GM18909 (cell line): Measurements from ENCODE around the gene CLCA2.

Source experiments
- ATAC-seq: cut with Tn5 transposase; IDR thresholded peaks from one replicate; pipeline ENCODE4 v1.9.1; 2021; ENCODE audit warnings: mild to moderate bottlenecking; ENCODE audit not compliant: unreplicated experiment, poor library complexity

The CLCA2 gene, protein sequence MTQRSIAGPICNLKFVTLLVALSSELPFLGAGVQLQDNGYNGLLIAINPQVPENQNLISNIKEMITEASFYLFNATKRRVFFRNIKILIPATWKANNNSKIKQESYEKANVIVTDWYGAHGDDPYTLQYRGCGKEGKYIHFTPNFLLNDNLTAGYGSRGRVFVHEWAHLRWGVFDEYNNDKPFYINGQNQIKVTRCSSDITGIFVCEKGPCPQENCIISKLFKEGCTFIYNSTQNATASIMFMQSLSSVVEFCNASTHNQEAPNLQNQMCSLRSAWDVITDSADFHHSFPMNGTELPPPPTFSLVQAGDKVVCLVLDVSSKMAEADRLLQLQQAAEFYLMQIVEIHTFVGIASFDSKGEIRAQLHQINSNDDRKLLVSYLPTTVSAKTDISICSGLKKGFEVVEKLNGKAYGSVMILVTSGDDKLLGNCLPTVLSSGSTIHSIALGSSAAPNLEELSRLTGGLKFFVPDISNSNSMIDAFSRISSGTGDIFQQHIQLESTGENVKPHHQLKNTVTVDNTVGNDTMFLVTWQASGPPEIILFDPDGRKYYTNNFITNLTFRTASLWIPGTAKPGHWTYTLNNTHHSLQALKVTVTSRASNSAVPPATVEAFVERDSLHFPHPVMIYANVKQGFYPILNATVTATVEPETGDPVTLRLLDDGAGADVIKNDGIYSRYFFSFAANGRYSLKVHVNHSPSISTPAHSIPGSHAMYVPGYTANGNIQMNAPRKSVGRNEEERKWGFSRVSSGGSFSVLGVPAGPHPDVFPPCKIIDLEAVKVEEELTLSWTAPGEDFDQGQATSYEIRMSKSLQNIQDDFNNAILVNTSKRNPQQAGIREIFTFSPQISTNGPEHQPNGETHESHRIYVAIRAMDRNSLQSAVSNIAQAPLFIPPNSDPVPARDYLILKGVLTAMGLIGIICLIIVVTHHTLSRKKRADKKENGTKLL

DNA sequence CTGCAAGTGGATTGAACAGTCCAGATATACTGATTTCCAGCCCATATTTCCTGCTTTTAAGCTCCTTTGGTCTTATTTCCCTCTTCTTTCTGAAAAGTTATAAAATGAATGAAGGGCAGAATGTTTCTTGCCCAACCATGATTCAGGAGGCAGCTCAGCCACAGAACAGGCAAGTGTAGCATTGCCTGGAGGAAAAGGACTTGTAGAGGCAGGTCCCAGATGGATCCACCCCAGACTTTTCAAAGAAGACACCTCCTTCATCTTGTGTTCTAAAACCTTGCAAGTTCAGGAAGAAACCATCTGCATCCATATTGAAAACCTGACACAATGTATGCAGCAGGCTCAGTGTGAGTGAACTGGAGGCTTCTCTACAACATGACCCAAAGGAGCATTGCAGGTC, at the start of gene CLCA2:
CLCA2 (plus strand) TSS at position 299 of the 400 bp plus-strand sequence; CDS start at position 376, 77 bp downstream.
- no peak for ATAC-seq

DNA sequence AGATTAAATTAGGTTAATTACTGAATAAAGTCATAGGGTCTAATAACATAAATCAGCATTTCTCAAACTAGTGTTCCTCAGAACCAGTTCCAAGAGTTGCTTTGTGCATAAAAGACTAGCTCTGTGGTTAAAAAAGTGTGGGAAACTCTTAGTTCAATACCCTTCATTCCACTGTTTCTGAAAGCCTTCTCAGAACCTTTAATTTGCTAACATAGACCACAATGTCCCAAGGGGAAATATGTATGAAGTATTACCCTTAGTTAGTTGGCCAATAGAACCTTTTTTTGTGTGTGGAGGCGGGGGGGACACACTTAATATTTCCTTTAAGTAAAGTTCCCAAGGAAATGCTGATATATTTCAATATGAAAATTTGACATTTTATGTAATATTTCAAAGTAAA, 48.3 kb upstream of the CLCA2 start:
- ATAC-seq = no peak

DNA sequence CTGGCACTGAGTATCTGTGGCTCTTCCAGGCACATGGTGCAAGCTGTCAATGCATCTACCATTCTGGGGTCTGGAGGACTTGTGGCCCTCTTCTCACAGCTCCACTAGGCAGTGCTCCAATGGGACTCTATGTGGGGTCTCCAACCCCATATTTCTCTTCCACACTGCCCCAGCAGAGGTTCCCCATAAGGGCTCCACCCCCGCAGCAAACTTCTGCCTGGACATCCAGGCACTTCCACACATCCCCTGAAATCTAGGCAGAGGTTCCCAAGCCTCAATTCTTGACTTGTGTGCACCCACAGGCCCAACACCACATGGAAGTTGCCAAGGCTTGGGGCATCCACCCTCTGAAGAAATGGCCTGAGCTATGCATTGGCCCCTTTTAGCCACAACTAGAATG, 46.6 kb upstream of the CLCA2 start:
- no peak for ATAC-seq

DNA sequence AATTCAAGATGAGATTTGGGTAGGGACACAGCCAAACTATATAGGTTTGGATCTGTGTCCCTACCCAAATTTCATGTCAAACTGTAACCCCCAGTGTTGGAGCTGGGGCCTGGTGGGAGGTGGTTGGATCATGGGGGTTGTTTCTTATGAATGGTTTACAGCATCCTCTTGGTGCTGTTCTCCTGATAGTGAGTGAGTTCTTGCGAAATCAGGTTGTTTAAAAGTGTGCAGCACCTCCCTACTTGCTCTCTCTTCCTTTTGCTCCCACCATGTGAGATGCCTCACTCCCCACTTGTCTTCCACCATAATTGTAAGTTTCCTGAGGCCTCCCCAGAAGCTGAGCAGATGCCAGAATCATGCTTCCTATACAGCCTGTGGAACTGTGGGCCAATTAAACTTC, 45.2 kb upstream of the CLCA2 start:
- ATAC-seq = no peak

DNA sequence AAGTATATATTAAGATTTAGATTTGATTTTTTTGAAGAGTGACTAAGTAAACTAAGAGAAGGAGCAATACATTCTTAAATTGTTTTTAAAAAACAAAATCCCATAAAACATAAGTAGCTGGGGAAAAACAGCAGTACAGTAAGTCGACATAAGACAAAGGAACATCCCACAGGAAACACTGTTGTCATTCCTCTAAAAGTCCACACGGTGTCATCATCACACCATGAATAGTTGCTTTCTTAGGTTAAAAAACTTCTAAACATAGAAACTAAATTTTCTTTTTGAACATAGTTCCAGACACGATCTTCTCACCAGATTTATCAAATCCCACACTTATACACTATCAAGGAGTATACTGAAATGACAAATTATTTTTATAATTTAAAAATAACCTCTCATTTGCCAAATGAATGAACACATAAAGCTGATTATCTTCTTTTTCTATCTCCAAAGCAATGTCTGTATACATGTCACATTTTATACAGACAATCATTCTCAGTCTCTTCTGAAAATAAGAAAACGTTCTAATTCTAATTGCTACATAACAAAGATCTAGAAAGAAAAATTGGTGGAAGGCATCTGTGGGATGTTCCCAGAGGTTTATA, 43.6 kb upstream of the CLCA2 start:
- ATAC-seq = peak; percentile 83

DNA sequence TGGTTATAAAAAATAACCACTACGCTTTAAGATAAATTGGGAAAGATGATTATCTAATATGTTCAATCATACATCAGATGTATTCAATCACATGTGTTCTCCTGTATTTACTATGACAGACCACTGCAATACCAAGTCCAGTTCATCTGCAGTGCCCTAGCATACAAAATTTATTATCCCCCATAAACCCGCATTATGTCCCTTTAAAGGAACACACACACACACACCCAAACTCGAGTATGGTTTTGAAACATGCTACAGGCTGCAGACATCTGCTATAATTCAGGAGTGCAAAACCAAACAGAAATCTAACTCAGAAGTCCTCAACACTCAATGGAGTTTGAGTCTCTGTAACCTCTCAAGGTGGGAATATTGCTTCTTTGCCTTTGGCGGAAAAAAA, 42.7 kb upstream of the CLCA2 start:
- ATAC-seq = no peak

DNA sequence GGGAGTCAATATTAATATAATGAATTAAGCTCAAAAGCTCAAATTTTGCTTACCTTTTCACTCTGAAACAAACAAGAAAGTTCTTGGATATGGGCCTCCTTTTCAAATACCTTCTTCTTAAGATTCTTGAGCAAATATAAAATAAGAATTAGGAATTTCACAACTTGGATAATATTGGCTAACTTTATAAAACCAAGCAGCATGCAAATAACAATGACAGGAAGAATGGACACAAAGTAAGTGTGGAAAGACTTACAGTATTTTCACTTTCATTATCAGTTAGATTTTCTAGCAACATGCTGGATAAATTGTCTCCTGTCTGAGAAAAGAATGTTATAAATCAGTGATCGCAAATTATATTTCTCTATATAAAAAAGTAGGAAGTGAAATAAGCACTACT, 41.1 kb upstream of the CLCA2 start:
- ATAC-seq = peak; percentile 65

DNA sequence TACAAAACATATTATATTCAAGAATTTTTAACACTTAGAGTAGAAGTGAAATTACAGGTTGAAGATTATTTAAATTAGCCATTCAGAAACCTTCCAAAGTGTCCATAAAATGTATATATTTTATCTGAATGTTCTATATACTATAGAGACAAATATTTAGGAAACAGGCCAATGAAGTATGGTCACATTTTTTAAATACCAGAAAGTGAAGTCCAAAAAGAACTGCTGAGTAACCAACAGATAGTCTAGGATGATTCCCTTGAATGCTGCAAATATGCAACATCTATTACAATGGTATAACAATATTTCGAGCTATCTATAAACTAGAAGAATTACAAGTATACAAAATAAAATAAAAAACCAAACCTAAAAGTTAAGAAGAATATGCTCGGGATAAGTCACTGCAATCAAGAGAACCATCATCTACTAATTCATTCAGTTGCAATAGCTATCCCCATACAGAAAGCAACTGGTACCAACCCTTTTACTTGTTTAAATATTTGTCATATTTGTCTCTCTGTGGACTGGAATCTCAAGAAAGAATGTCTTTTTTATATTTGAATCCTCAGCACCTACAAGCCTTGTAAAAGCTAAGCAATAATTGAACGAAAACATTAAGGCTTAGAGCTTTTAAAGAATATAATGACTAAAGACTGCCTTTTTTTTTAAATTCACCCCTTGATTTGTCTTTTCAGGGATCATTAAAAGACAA, 35.9 kb upstream of the CLCA2 start:
- no peak for ATAC-seq

DNA sequence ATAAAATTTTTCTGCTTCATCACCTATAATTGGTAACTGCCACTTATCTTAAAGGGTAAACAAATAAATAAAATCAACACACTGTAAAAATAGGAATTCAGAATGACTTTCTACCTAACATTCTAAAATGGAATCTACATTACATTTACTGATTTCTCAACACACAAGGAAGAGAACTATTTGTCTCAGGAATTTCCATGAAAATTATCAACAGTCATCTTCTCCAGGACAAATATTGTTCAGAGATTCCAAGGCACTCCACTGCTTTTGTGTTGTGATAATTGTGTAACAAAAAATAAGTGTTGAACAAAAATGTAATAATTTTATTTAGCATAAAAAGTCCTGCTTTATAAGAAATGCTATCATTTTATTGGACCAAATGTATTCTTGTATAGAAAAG, 35.2 kb upstream of the CLCA2 start:
- no peak for ATAC-seq

DNA sequence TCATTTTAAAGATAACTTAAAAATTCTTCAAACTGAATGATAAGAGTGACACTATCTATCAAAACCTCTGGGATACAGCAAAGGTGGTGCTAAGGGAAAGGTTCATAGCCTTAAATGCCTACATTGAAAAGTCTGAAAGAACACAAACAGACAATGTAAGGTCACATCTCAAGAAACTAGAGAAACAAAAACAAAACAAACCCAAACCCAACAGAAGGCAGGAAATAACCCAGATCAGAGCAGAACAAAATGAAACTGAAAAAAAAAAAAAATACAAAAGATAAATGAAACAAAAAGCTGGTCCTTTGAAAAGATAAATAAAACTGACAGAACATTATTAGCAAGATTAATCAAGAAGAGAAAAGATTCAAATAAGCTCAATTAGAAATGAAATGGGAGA, 34.7 kb upstream of the CLCA2 start:
- ATAC-seq = peak; percentile 85

DNA sequence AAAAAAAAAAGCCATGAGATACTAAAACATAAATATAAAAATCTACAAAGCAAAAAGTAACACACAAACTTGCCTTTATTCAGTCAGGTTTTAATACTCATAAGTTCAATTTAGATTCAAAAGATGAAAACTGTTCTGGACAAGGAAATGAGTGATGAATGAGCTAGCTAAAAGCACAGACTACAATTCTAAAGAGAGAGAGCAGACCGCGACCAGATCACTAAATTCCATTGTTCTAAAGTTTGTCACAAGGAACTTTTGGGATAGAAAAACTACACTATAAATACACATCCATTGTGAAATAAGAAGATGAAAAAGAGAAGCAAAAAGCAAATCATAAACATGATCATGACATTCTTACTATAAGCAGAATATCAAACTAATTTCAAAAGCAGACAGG, 29.6 kb upstream of the CLCA2 start:
- ATAC-seq = no peak

DNA sequence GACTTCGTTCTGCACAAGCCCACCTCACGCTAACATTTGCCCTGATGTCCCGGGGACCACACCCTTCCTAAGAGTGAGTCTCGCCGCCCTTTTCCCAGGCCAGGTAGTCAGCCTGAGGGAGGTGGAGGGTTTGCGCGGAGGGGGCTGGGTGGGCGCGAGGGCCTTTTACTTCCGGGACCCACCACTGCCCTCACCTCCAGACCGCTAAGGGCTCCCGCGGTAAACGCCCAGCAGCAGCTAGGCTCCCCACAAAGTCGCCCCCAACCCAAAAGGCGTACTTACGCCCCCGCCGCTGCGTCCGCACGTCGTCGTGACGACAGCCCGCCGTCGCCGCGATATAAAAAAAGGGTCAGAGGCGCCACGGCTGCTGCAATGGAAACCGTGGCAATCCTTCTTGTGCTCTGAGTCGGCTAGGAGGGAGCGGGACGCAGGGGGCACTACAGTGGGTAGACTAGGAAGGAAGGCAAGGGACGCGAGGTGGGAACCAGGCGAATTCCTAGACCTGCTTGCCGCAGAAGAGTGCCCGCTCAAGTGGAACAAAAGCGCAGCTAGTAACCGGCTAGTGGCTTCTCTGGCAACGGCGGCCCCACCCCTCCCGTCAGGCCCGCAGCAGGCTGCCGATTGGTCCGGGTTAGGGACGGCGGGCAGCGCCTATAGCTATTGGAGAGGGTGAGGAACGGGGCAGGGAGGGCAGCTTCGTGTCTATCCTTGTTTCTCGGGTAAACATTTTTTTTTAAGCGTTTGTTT, 28.0 kb upstream of the CLCA2 start, which contains the start of gene ODF2L:
ODF2L (minus strand) TSS at position 573 of the 747 bp plus-strand sequence. CDS start 9,296 bp downstream, outside the sequence.
- ATAC-seq = peak; percentile 100

DNA sequence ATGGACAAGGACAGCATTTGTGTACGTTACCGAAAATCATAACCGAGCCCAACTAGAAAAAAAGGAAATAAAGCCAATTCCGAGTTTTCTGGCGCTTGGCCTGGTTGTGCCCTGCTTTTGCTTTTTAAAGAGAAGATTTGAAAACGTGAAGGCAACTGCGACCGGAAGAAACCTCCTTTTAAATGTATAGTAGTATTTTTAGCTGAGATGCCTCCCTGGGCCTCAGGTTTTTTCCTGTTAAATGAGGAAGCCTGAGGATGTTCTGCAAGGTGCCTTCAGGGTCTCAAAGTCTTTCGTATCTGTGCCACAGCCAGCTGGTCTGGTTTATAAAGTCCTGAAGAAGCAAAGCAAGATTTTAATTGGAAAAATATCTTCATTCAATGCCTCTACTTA, 27.5 kb upstream of the CLCA2 start:
- ATAC-seq = peak; percentile 29

DNA sequence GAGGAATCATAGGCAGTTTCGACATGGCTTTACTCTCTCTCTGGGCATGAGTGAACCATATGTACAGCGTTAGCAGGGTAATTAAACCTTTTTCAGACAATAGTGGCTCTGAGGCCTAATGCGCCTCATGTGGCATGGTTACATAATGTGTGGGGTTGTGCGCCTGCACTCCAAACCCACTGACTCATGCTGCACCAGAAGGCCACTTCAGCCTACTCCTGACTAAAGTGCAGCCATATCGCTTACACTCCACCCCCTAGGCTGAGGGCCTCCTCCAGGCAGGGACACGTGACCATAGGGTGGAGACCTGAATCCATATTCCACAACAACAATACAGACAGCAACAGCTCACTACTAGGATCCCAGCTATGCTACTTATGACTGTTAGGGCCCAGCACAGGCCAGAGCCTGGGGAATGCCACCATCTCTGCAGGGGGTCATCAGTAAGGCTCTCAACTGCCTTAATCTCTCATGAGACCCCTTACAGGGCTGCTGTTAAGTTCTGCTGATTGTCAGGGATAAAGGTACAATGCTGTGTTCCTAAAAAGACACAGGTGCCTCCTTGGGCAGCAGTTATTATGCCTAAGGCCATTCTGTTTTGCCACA, 14.5 kb upstream of the CLCA2 start:
- no peak for ATAC-seq

DNA sequence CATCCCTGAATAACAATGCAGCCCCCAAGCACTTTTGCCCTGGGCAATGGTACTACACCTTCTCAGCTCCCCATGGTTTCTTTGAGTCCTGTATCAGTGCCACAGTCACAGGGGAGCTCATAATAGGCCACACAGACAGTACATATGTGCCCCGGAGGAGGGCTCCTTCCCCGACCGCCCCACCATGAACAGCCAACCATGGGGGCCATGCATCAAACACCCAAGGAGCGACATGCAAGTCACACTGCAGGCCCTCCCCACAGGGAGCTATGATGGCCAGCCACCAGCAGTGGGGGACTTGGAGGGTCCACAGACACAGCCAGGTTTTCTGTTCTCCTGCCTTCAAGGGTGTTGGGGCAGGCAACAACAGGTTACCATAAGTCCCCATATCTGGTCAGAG, 13.1 kb upstream of the CLCA2 start:
- no peak for ATAC-seq

DNA sequence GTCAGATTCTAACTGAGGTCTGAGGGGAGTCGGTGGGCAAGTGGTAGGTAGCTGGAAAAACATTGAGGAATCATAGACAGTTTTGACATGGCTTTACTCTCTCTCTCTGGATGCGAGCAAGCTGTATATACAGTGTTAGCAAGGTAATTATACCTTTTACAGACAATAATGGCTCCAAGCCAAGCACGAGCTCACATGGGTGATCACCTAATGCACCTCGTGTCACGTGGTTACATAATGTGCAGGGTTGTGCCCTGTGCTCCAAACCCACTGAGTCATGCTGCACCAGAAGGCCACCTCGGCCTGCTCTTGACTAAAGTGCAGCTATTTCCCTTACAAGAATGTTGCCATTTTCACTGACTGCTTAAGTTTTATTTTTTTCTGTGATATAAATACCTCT, 7.6 kb upstream of the CLCA2 start:
- ATAC-seq = no peak

DNA sequence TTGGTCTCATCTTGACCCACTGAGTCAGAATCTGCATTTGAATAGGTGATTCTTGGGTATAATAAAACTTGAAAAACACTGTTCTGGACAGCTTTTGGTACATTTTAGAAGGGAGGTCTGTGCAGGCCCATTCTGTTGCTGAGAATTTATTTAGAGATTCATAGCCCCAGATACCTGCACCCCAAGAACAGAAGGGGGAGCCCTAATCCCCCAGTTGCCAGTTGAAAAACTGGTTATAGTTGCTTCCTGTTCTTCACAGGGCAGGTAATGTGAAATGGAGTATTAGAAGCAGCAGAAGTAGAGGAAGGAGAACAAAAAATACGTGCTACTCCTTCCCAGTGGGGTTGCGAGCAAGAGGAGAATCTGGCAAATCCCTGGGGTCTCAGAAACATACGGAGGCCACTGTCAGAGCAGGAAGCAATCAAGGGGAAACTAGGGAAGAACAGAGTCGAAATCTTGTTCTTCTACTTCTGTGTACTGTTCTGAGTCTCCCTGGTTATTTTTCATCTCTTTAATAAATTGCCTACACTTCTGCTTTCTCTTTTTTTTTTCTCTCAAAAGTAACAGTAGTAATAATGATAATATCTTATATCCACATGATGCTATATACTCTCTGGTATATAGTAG, 4.6 kb upstream of the CLCA2 start:
- ATAC-seq = peak; percentile 93

DNA sequence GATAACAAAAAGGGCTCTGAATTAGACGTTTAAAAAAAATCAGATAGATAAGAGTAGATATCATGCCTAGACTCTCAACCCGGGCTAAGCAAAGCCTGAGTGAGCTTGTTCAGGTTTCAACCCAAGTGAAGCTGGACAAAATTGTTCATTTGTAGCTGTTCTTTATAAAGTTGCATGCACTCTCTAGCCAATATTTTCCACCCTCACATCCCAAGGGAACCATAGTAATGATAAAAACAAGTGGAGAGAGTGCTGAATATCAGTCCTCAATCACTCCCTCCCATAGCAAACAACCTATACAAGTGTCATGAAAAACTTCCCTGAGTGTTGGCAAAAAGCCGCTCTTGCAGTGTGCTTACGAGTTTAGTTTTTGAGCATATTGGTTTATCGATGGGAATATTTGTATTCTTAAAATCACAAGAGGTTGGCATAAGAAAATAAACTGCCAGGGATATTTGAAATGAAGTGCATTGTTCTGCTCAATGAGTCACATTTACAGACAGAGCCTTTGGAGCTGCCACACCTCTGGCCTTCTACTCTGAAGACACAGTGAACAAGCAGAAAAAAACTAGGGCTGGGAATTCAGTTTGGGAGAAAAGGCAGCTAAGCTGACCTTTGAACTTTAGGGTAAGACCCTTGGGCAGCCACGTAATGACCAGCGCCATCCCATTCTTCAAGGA, 2.2 kb upstream of the CLCA2 start:
- no peak for ATAC-seq
